Measurements from ENCODE around the gene SRGAP2C.
"Not testable (repeated sequence)": the region's sequence is repeated elsewhere in the genome, so short reads cannot be mapped to it uniquely, and the experiment has no call there.

GRCh38 chr1:121293263-121294204 is 108.8 kb downstream of the SRGAP2C start:
- not testable (repeated sequence) for TF ChIP-seq RAD21 (IDR thresholded peaks at IDR 0.05; ENCODE audit: low read length); SIN3A (IDR thresholded peaks at IDR 0.05; ENCODE audit: borderline replicate concordance, low read depth, low read length)
- TF ChIP-seq, protein P1, sequence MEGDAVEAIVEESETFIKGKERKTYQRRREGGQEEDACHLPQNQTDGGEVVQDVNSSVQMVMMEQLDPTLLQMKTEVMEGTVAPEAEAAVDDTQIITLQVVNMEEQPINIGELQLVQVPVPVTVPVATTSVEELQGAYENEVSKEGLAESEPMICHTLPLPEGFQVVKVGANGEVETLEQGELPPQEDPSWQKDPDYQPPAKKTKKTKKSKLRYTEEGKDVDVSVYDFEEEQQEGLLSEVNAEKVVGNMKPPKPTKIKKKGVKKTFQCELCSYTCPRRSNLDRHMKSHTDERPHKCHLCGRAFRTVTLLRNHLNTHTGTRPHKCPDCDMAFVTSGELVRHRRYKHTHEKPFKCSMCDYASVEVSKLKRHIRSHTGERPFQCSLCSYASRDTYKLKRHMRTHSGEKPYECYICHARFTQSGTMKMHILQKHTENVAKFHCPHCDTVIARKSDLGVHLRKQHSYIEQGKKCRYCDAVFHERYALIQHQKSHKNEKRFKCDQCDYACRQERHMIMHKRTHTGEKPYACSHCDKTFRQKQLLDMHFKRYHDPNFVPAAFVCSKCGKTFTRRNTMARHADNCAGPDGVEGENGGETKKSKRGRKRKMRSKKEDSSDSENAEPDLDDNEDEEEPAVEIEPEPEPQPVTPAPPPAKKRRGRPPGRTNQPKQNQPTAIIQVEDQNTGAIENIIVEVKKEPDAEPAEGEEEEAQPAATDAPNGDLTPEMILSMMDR (IDR thresholded peaks at IDR 0.05) = not testable (repeated sequence)
